Stimulated activated CD4-positive, alpha-beta T cell treated with anti-CD3 and anti-CD28 coated beads, Interleukin-15, amount 100 ng/mL, for 48 hours (primary cell): Measurements from ENCODE around the gene ARL15.
A peak's percentile ranks its signal among the peaks of the same experiment; 100 is the strongest.

Source experiments
- DNase-seq, 2 donors: peaks; one replicate each; pipeline ENCODE4 v3.0.0-alpha.2; 2020; ENCODE audit warnings: low read depth in 2 of 2

ARL15 gene

GRCh38 chr5:54249210-54250028 is 61.0 kb downstream of the ARL15 start:
- no peak for DNase-seq

- no peak for DNase-seq
Observed at GRCh38 chr5:54247226-54247625, 63.1 kb downstream of the ARL15 start.

- DNase-seq: no peak
Observed at GRCh38 chr5:54243483-54244080, 66.8 kb downstream of the ARL15 start.

- no peak for DNase-seq
Observed at GRCh38 chr5:54242297-54242696, 68.1 kb downstream of the ARL15 start.

GRCh38 chr5:54234304-54234933 is 76.0 kb downstream of the ARL15 start:
- DNase-seq: no peak

- DNase-seq: no peak
Observed at GRCh38 chr5:54230936-54231685, 79.3 kb downstream of the ARL15 start.

- peak; percentile 43 to 68 for DNase-seq
Observed at GRCh38 chr5:54229041-54229780, 81.2 kb downstream of the ARL15 start.

GRCh38 chr5:54227759-54228158 is 82.6 kb downstream of the ARL15 start:
- DNase-seq: no peak

- no peak for DNase-seq
Observed at GRCh38 chr5:54227109-54227508, 83.3 kb downstream of the ARL15 start.

GRCh38 chr5:54226215-54226614 is 84.2 kb downstream of the ARL15 start:
- no peak for DNase-seq

- DNase-seq: no peak
Observed at GRCh38 chr5:54224103-54224826, 86.1 kb downstream of the ARL15 start.

GRCh38 chr5:54222336-54222735 is 88.0 kb downstream of the ARL15 start:
- DNase-seq: no peak

GRCh38 chr5:54221135-54221534 is 89.2 kb downstream of the ARL15 start:
- no peak for DNase-seq

- no peak for DNase-seq
Observed at GRCh38 chr5:54220230-54221040, 89.9 kb downstream of the ARL15 start.

- no peak for DNase-seq
Observed at GRCh38 chr5:54217826-54218503, 92.4 kb downstream of the ARL15 start.

- DNase-seq: no peak
Observed at GRCh38 chr5:54215233-54215736, 95.1 kb downstream of the ARL15 start.

GRCh38 chr5:54214722-54215121 is 95.7 kb downstream of the ARL15 start:
- no peak for DNase-seq

GRCh38 chr5:54212331-54212730 is 98.0 kb downstream of the ARL15 start:
- DNase-seq: no peak

- DNase-seq: no peak
Observed at GRCh38 chr5:54211912-54212311, 98.5 kb downstream of the ARL15 start.
